PC-3 (cell line): ENCODE measurements around the gene OPRL1.

ENCODE experiments used
- EZH2phosphoT487 ChIP-seq: fragments of 300-600 bp; sonication (generic); IDR thresholded peaks from 2 replicates; pipeline ENCODE4 v1.6.1; 2018; ENCODE audit warnings: mild to moderate bottlenecking, antibody characterized with exemption, low read length, borderline replicate concordance
- TF ChIP-seq, protein P1 (sequence below): fragments of 300-600 bp; sonication (generic); conservative IDR thresholded peaks from 2 replicates; pipeline ENCODE4 v1.5.1; 2017; ENCODE audit warnings: antibody characterized with exemption, low read depth, mild to moderate bottlenecking, low read length

DNA sequence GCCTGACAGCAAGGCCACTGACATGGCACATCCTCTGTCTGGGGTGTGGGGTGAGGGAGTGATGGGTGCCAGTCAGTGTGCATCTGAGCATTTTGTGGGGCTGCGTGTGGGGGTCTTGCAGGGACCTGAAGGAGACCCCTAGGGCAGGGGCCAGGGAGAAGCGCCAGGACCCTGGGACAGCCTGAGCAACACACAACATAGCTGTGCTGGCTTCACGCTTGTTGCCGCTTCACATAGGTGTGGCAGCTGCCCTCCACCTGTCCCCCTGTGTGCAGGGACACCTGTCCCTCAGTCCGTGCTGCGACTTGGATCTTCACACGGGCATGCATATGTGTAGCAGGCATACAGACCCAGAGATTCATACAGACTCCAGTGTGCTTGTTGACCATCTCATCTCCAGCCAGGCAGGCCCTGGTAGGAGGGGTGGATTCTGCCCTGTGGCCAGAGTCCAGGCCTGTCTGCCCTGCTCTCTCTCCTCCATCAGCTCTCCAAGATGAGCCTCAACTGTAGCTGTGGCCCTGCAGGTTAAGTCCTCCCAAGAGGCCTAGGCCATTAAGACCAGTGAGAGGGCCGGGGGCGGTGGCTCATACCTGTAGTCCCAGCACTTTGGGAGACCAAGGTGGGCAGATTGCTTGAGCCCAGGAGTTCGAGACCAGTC is 30.7 kb downstream of the OPRL1 start:
- TF ChIP-seq, protein P1, sequence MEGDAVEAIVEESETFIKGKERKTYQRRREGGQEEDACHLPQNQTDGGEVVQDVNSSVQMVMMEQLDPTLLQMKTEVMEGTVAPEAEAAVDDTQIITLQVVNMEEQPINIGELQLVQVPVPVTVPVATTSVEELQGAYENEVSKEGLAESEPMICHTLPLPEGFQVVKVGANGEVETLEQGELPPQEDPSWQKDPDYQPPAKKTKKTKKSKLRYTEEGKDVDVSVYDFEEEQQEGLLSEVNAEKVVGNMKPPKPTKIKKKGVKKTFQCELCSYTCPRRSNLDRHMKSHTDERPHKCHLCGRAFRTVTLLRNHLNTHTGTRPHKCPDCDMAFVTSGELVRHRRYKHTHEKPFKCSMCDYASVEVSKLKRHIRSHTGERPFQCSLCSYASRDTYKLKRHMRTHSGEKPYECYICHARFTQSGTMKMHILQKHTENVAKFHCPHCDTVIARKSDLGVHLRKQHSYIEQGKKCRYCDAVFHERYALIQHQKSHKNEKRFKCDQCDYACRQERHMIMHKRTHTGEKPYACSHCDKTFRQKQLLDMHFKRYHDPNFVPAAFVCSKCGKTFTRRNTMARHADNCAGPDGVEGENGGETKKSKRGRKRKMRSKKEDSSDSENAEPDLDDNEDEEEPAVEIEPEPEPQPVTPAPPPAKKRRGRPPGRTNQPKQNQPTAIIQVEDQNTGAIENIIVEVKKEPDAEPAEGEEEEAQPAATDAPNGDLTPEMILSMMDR = no peak
- no peak for TF ChIP-seq EZH2phosphoT487
